Endothelial cell (in vitro differentiated cells): Measurements from ENCODE around the gene SRM. TPM values are rescaled to one million over a fixed set of nuclear protein-coding genes. Genes with fewer than 3 reads are reported as not detected.
"Not testable (repeated sequence)": the region's sequence is repeated elsewhere in the genome, so short reads cannot be mapped to it uniquely, and the experiment has no call there.

Experiments
- DNase-seq: peaks from one replicate; pipeline ENCODE4 v3.0.0; 2021; ENCODE audit warnings: low spot score
- H3K27ac Mint-ChIP-seq: one replicate; pipeline ENCODE4 v1.8.0; 2021; ENCODE audit warnings: mixed read lengths, inconsistent platforms; ENCODE audit not compliant: unreplicated experiment
- H3K27me3 Mint-ChIP-seq: one replicate; pipeline ENCODE4 v1.8.0; 2021; ENCODE audit warnings: mild to moderate bottlenecking, moderate library complexity, mixed read lengths, inconsistent platforms; ENCODE audit not compliant: unreplicated experiment
- H3K36me3 Mint-ChIP-seq: one replicate; pipeline ENCODE4 v1.8.0; 2021; ENCODE audit warnings: mild to moderate bottlenecking, low read depth, mixed read lengths, inconsistent platforms; ENCODE audit not compliant: unreplicated experiment
- H3K4me1 Mint-ChIP-seq: one replicate; pipeline ENCODE4 v1.8.0; 2021; ENCODE audit warnings: mild to moderate bottlenecking, mixed read lengths, inconsistent platforms; ENCODE audit not compliant: unreplicated experiment
- H3K4me3 Mint-ChIP-seq: one replicate; pipeline ENCODE4 v1.8.0; 2021; ENCODE audit warnings: mild to moderate bottlenecking, mixed read lengths, inconsistent platforms; ENCODE audit not compliant: unreplicated experiment
- H3K9me3 Mint-ChIP-seq: one replicate; pipeline ENCODE4 v1.8.0; 2021; ENCODE audit warnings: mixed read lengths, inconsistent platforms; ENCODE audit not compliant: unreplicated experiment
- total RNA-seq: library from RNA; stranded (reverse); fragmentation: NEBNext Ultra II Directional; extraction: Animal tissue kit (Norgen Biotek cat#: 25700); gene quantifications from one replicate; pipeline ENCODE4 v1.2.1, GENCODE V29; 2021; ENCODE audit not compliant: unreplicated experiment
- TF ChIP-seq, protein P1 (sequence below): fragments of 200-600 bp; sonication (generic); IDR thresholded peaks from one replicate; pipeline ENCODE4 v1.5.0; 2021; ENCODE audit warnings: antibody characterized with exemption; ENCODE audit not compliant: unreplicated experiment

Gene SRM
- total RNA-seq, 1 donor from 2014 or later: 51.0 TPM

DNA sequence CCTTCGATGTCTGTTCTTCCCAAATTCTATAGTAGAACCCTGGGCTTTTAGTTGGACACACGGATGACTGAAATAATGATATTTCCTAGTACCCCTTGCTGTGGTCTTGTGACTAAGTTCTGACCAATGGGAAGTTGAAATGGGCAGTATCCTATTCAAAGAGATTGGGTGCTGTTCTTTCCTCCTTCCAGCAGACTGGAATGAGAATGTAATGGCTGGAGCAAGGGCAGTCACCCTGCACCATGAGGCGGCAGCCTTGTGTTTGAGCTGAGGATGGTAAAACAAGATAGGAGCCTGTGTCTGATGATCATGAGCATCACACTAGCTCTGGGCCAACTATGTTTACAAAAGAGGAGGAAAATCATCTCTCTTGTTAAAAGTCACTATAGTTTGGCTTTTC, 5.1 kb upstream of the SRM start:
- Mint-ChIP-seq H3K9me3 (no peaks in the 10 kb centered on the region), H3K27me3 (peaks cover 3% of the 10 kb centered on the region), H3K27ac (no peak overlapping the region), H3K4me3 (no peak overlapping the region), H3K4me1 (peaks cover 9% of the 10 kb centered on the region), H3K36me3 (peaks cover 26% of the 10 kb centered on the region)
- DNase-seq: no peak
- TF ChIP-seq, protein P1, sequence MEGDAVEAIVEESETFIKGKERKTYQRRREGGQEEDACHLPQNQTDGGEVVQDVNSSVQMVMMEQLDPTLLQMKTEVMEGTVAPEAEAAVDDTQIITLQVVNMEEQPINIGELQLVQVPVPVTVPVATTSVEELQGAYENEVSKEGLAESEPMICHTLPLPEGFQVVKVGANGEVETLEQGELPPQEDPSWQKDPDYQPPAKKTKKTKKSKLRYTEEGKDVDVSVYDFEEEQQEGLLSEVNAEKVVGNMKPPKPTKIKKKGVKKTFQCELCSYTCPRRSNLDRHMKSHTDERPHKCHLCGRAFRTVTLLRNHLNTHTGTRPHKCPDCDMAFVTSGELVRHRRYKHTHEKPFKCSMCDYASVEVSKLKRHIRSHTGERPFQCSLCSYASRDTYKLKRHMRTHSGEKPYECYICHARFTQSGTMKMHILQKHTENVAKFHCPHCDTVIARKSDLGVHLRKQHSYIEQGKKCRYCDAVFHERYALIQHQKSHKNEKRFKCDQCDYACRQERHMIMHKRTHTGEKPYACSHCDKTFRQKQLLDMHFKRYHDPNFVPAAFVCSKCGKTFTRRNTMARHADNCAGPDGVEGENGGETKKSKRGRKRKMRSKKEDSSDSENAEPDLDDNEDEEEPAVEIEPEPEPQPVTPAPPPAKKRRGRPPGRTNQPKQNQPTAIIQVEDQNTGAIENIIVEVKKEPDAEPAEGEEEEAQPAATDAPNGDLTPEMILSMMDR: no peak

GRCh38 chr1:11063937-11064537, 4.2 kb upstream of the SRM start:
- peaks cover 11% of the 10 kb centered on the region for H3K4me1 Mint-ChIP-seq
- H3K9me3 Mint-ChIP-seq, H3K4me3 Mint-ChIP-seq, H3K27ac Mint-ChIP-seq, DNase-seq, H3K27me3 Mint-ChIP-seq: not testable (repeated sequence)
- H3K36me3 Mint-ChIP-seq: peaks cover 19% of the 10 kb centered on the region

DNA sequence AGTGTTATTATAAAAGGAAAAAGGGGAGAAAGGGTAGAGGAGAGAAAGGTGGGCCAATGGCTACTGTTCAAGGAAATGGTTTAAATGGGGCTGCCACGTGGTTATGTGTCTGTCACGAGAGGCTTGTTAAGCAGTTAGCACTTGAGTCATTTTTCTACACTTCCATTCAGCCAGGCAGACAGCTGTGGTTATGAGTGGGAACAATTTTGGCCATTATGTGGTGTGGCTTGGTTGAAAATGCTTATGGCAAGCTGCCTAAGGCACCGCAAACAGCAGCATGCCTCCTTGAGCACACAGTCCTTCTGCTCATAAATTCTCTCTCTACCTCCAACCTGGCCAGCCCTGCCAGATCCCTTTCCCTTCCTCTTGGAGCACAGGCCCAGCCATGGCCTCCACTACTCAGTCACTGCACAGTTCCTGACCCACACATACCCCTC, 3.2 kb upstream of the SRM start:
- H3K4me1 Mint-ChIP-seq: peaks cover 13% of the 10 kb centered on the region
- H3K4me3 Mint-ChIP-seq: no peak overlapping the region
- peaks cover 3% of the 10 kb centered on the region for H3K27me3 Mint-ChIP-seq
- peaks cover 12% of the 10 kb centered on the region for H3K36me3 Mint-ChIP-seq
- no peak overlapping the region for H3K27ac Mint-ChIP-seq
- TF ChIP-seq, protein P1: no peak
- DNase-seq: no peak
- no peaks in the 10 kb centered on the region for H3K9me3 Mint-ChIP-seq

GRCh38 chr1:11061652-11062365, 2.0 kb upstream of the SRM start:
- no peak overlapping the region for H3K4me3 Mint-ChIP-seq
- no peak for DNase-seq
- H3K4me1 Mint-ChIP-seq: peaks cover 13% of the 10 kb centered on the region
- peaks cover 12% of the 10 kb centered on the region for H3K36me3 Mint-ChIP-seq
- TF ChIP-seq, protein P1: no peak
- H3K27ac Mint-ChIP-seq: no peak overlapping the region
- no peaks in the 10 kb centered on the region for H3K9me3 Mint-ChIP-seq
- peaks cover 3% of the 10 kb centered on the region for H3K27me3 Mint-ChIP-seq

DNA sequence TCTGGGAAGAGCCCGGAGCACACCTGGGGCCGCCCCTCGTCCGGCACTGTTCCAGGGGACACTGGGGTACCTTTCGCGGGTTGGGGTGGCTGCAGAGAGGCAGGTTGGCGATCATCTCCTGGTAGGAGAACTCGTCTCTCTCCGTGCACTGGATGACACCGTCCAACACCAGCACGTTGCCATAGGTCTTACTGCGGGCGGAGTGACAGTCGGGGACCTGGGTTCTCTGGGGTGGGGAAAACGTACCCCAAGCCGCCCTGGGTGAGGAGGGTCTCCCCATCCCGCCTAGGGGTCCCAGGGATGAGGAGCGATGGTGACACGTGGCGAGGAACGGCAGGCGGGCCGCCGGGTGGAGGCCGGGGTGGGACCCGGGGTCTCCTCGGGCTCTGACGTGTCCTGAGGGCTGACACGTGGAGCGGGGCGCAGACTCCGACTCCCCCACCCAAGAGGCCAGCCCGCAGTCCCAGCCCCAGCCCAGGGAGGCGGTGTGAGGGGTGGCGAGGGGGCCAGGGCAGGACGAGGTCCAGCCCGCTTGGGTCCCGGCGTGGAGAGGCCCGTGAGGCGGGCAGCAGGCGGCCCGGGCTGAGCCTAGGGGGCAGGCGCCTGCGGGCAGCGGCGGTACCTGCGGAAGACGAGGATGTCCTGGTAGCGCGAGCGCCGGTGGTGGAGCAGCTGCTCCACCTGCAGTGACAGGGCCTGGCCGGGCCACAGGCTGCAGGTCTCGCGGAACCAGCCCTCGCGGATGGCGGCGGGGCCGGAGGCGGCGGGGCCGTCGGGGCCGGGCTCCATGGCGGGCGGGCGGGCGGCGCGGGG, 457 bp downstream of the SRM start:
- TF ChIP-seq, protein P1: no peak
- DNase-seq: no peak
- peaks cover 13% of the 10 kb centered on the region for H3K4me1 Mint-ChIP-seq
- H3K27ac Mint-ChIP-seq: no peak overlapping the region
- H3K27me3 Mint-ChIP-seq: peaks cover 3% of the 10 kb centered on the region
- H3K9me3 Mint-ChIP-seq: no peaks in the 10 kb centered on the region
- peak overlapping the region; percentile 97 for H3K4me3 Mint-ChIP-seq
- peaks cover 2% of the 10 kb centered on the region for H3K36me3 Mint-ChIP-seq
